Measurements from ENCODE around the gene PPA1.
"Not testable (repeated sequence)": the region's sequence is repeated elsewhere in the genome, so short reads cannot be mapped to it uniquely, and the experiment has no call there.

The PPA1 gene

GRCh38 chr10:70164163-70164562, 69.1 kb downstream of the PPA1 start:
- no peak for DNase-seq

- DNase-seq: no peak
Observed at GRCh38 chr10:70163448-70163847, 69.8 kb downstream of the PPA1 start.

GRCh38 chr10:70162892-70163201, 70.4 kb downstream of the PPA1 start:
- no peak for DNase-seq

- DNase-seq: no peak
Observed at GRCh38 chr10:70162151-70162891, 70.9 kb downstream of the PPA1 start.

GRCh38 chr10:70160798-70161197, 72.4 kb downstream of the PPA1 start:
- no peak for DNase-seq

GRCh38 chr10:70159366-70159765, 73.9 kb downstream of the PPA1 start:
- DNase-seq: not testable (repeated sequence)

- no peak for DNase-seq
Observed at GRCh38 chr10:70158113-70158512, 75.1 kb downstream of the PPA1 start.

GRCh38 chr10:70155255-70155838, 77.9 kb downstream of the PPA1 start:
- no peak for DNase-seq
